ENCODE data around the gene TRIM10. TPM values are rescaled to one million over a fixed set of nuclear protein-coding genes. Genes with fewer than 3 reads are reported as not detected.

Gene TRIM10
- total RNA-seq, 1 experiment from 2014 or later = 0.95 TPM

- no peak for DNase-seq
- H3K4me3 Mint-ChIP-seq (ENCODE audit: unreplicated experiment) = no peak overlapping the region
- CTCF ChIA-PET = no interaction called here
- H3K27ac Mint-ChIP-seq (ENCODE audit: unreplicated experiment) = no peak overlapping the region
- Histone ChIP-seq H3K4me3 (ENCODE audit: low read depth, low read length) (no peak overlapping the region), H3K9me3 (no peaks in the 10 kb centered on the region), H3K27me3 (replicated peaks; ENCODE audit: control insufficient read depth, insufficient read depth, low read length) (no peaks in the 10 kb centered on the region), H3K36me3 (ENCODE audit: control insufficient read depth, insufficient read depth, low read length) (peaks cover 3% of the 10 kb centered on the region; the same call in 1 of the 2 replicates), H3K4me1 (peaks cover 23% of the 10 kb centered on the region)
- H3K9me3 Mint-ChIP-seq (ENCODE audit: unreplicated experiment) = no peaks in the 10 kb centered on the region
- intact Hi-C loops (cut with micrococcal nuclease; ENCODE audit: unreplicated experiment) = no loop called here
- peaks cover 48% of the 10 kb centered on the region for H3K36me3 Mint-ChIP-seq (ENCODE audit: insufficient read depth, unreplicated experiment)
- no peak for TF ChIP-seq CTCF (IDR thresholded peaks at IDR 0.05; ENCODE audit: insufficient read depth in 1 of 2, low read depth in 1 of 2, low read length in 1 of 2, severe bottlenecking in 1 of 2, unreplicated experiment in 1 of 2)
- peaks cover 12% of the 10 kb centered on the region for H3K4me1 Mint-ChIP-seq (ENCODE audit: low read depth, unreplicated experiment)
- no TSS peak for BruUV-seq (replicated peaks)
- POLR2A ChIA-PET = interaction anchor here (1.0 kb wide), 1 partner anchor 11 kb away, joined by 8 read pairs; the partner anchor contains the start of gene TRIM26
- H3K27me3 Mint-ChIP-seq (ENCODE audit: insufficient read depth, unreplicated experiment) = no peaks in the 10 kb centered on the region
Measured at GRCh38 chr6:30202366-30202765, 41.4 kb upstream of the TRIM10 start.

- Mint-ChIP-seq H3K36me3 (ENCODE audit: insufficient read depth, unreplicated experiment) (peaks cover 49% of the 10 kb centered on the region), H3K4me1 (ENCODE audit: low read depth, unreplicated experiment) (no peaks in the 10 kb centered on the region), H3K4me3 (ENCODE audit: unreplicated experiment) (no peak overlapping the region), H3K27me3 (ENCODE audit: insufficient read depth, unreplicated experiment) (no peaks in the 10 kb centered on the region), H3K9me3 (ENCODE audit: unreplicated experiment) (no peaks in the 10 kb centered on the region), H3K27ac (ENCODE audit: unreplicated experiment) (no peak overlapping the region)
- no peak overlapping the region for H3K4me3 ChIP-seq (ENCODE audit: low read depth, low read length)
- intact Hi-C loops (cut with micrococcal nuclease; ENCODE audit: unreplicated experiment) = no loop called here
- no peaks in the 10 kb centered on the region for H3K9me3 ChIP-seq
- CTCF ChIA-PET = no interaction called here
- H3K27me3 ChIP-seq (replicated peaks; ENCODE audit: control insufficient read depth, insufficient read depth, low read length) = no peaks in the 10 kb centered on the region
- TF ChIP-seq CTCF (IDR thresholded peaks at IDR 0.05; ENCODE audit: insufficient read depth in 1 of 2, low read depth in 1 of 2, low read length in 1 of 2, severe bottlenecking in 1 of 2, unreplicated experiment in 1 of 2) = no peak
- H3K4me1 ChIP-seq = peaks cover 10% of the 10 kb centered on the region
- no TSS peak for BruUV-seq (replicated peaks)
- H3K36me3 ChIP-seq (ENCODE audit: control insufficient read depth, insufficient read depth, low read length) = peaks cover 3% of the 10 kb centered on the region; the same call in 1 of the 2 replicates
- POLR2A ChIA-PET = no interaction called here
- DNase-seq = no peak
Measured at GRCh38 chr6:30200551-30201281, 39.7 kb upstream of the TRIM10 start.

- POLR2A ChIA-PET = no interaction called here
- intact Hi-C loops (cut with micrococcal nuclease; ENCODE audit: unreplicated experiment) = no loop called here
- H3K27me3 Mint-ChIP-seq (ENCODE audit: insufficient read depth, unreplicated experiment) = no peaks in the 10 kb centered on the region
- no peak for DNase-seq
- no peaks in the 10 kb centered on the region for H3K4me1 Mint-ChIP-seq (ENCODE audit: low read depth, unreplicated experiment)
- no peak for TF ChIP-seq CTCF (IDR thresholded peaks at IDR 0.05; ENCODE audit: insufficient read depth in 1 of 2, low read depth in 1 of 2, low read length in 1 of 2, severe bottlenecking in 1 of 2, unreplicated experiment in 1 of 2)
- H3K27ac Mint-ChIP-seq (ENCODE audit: unreplicated experiment) = no peak overlapping the region
- CTCF ChIA-PET = no interaction called here
- H3K36me3 Mint-ChIP-seq (ENCODE audit: insufficient read depth, unreplicated experiment) = peaks cover 34% of the 10 kb centered on the region
- no peaks in the 10 kb centered on the region for H3K9me3 ChIP-seq
- H3K27me3 ChIP-seq (replicated peaks; ENCODE audit: control insufficient read depth, insufficient read depth, low read length) = no peaks in the 10 kb centered on the region
- H3K36me3 ChIP-seq (ENCODE audit: control insufficient read depth, insufficient read depth, low read length) = peaks cover 1% of the 10 kb centered on the region
- no peak overlapping the region for H3K4me3 ChIP-seq (ENCODE audit: low read depth, low read length)
- no peaks in the 10 kb centered on the region for H3K9me3 Mint-ChIP-seq (ENCODE audit: unreplicated experiment)
- BruUV-seq (replicated peaks) = no TSS peak
- 0 out of 2 replicates have a peak, but pooled peaks cover 5% of the 10 kb centered on the region for H3K4me1 ChIP-seq
- no peak overlapping the region for H3K4me3 Mint-ChIP-seq (ENCODE audit: unreplicated experiment)
Measured at GRCh38 chr6:30198166-30199084, 37.4 kb upstream of the TRIM10 start.

Measured in Caco-2 (cell line).